HL-60 (cell line): ENCODE data around the gene NBAS.
A peak's percentile ranks its signal among the peaks of the same experiment; 100 is the strongest.

Experiments
- DNase-seq, 2 experiments: peaks; one replicate each; pipeline ENCODE4 v3.0.0-alpha.2; 2010 to 2020; ENCODE audit warnings: low read depth in 1 of 2, low spot score in 1 of 2
- H3K27ac ChIP-seq: fragments of 250-450 bp; sonication (Bioruptor Pico); replicated peaks from 2 replicates; pipeline ENCODE4 v1.5.1; 2020; ENCODE audit warnings: mild to moderate bottlenecking, moderate library complexity
- H3K27me3 ChIP-seq: fragments of 250-450 bp; sonication (Bioruptor Pico); 2 replicates; pipeline ENCODE4 v1.5.1; 2021; ENCODE audit warnings: mild to moderate bottlenecking, moderate library complexity; ENCODE audit not compliant: insufficient read depth, poor library complexity, severe bottlenecking
- H3K4me3 ChIP-seq: replicated peaks from 2 replicates; pipeline ENCODE4 v1.5.1; 2011; ENCODE audit warnings: mild to moderate bottlenecking, control low read depth, low read length; ENCODE audit not compliant: insufficient read depth
- CTCF ChIP-seq: IDR thresholded peaks from one replicate; pipeline ENCODE4 v1.5.1; 2011; ENCODE audit warnings: low read length, control low read depth, inconsistent platforms; ENCODE audit not compliant: insufficient read depth
- GABPA ChIP-seq: IDR thresholded peaks from 2 replicates; pipeline ENCODE4 v1.6.1; 2012; ENCODE audit warnings: low read depth
- POLR2AphosphoS5 ChIP-seq: IDR thresholded peaks from 2 replicates; pipeline ENCODE4 v1.6.1; 2012; ENCODE audit warnings: low read depth
- REST ChIP-seq: IDR thresholded peaks from 2 replicates; pipeline ENCODE4 v1.6.1; 2012; ENCODE audit warnings: low read depth; ENCODE audit not compliant: insufficient replicate concordance
- SPI1 ChIP-seq: IDR thresholded peaks from 2 replicates; pipeline ENCODE4 v1.6.1; 2012; ENCODE audit warnings: low read depth, mild to moderate bottlenecking, borderline replicate concordance

NBAS gene

GRCh38 chr2:15498554-15498953 lies 62.6 kb downstream of the NBAS start:
- no peaks in the 10 kb centered on the region for H3K27me3 ChIP-seq
- DNase-seq = peak; percentile 50 to 62
- no peak overlapping the region for H3K4me3 ChIP-seq
- no peak overlapping the region for H3K27ac ChIP-seq
- peak; percentile 90 for TF ChIP-seq SPI1
- TF ChIP-seq POLR2AphosphoS5 = peak; percentile 46
- no peak for TF ChIP-seq CTCF

DNA sequence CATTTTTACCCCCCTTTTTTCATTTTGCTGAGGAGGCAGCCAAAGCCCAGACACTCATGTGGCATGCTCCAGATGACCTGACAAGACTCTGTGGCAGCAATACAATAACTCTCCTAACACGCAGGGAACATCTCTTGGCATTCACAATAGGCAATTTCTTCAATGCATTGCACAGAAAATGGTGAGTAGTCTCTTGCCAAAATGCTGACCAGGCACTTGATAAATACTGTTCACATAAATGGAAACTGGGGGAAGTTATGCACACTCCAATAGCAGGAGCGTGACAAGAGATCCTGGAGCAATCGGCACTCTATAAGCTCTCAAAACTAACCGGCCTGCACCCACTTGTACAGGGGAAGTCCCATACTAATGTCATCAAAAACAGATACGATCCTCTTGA lies 66.3 kb downstream of the NBAS start:
- TF ChIP-seq CTCF (no peak), REST (no peak), GABPA (no peak), POLR2AphosphoS5 (no peak)
- Histone ChIP-seq H3K27me3 (no peaks in the 10 kb centered on the region), H3K4me3 (no peak overlapping the region), H3K27ac (no peak overlapping the region)
- DNase-seq = no peak

DNA sequence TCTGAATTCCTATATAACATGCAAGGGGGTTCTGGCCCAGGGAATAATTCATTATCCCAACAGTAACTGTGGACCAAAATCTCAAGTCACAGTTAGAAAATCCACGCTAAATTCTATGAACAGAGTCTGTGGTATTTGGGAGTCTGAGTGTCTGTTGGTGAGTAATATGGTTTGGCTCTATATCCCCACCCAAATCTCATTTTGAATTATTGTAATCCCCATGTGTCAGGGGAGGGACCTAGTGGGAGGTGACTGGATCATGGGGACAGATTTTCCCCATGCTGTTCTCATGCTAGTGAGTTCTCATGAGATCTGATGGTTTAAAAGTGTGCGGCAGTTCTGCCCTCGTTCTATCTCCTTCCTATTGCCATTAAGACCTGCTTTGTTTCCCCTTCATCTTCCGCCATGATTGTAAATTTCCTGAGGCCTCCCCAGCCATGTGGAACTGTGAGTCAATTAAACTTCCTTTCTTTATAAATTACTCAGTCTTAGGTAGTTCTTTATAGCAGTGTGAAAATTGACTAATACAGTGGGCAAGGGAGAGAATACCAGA lies 68.3 kb downstream of the NBAS start:
- H3K27me3 ChIP-seq = no peaks in the 10 kb centered on the region
- no peak for DNase-seq
- H3K27ac ChIP-seq = no peak overlapping the region
- TF ChIP-seq GABPA = no peak
- no peak overlapping the region for H3K4me3 ChIP-seq

DNA sequence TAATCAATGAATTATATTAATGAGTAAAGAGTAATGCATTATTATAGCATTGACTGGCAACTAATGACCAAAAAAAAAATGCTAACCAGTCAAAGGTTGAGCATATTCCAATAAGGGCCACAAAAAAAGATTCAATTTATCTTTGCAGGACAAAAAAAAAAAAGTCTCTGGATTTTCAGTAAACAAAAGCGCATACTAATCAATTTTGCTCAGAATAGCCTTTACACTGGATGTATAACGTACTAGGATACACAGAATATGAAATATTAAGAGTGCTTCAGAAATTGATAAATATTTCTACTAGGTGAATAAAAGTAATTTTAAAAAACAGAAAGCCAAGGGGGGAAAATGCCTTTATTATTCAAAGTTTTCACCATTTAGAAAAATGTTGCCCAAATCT lies 74.4 kb downstream of the NBAS start:
- DNase-seq = no peak

More for the DNA sequence above, 74.4 kb downstream of the NBAS start:
- no peak for TF ChIP-seq POLR2AphosphoS5
- TF ChIP-seq CTCF = no peak
- no peak for TF ChIP-seq GABPA
- no peak for TF ChIP-seq REST
- no peak for TF ChIP-seq SPI1
- no peak overlapping the region for H3K4me3 ChIP-seq
- H3K27me3 ChIP-seq = no peaks in the 10 kb centered on the region
- no peak overlapping the region for H3K27ac ChIP-seq
